GM23338 (cell line): Measurements from ENCODE around the gene LPCAT3. TPM values are rescaled to one million over a fixed set of nuclear protein-coding genes. Genes with fewer than 3 reads are reported as not detected.
A peak's percentile ranks its signal among the peaks of the same experiment; 100 is the strongest.

ENCODE experiments used
- ATAC-seq: fragments of 200-7000 bp; cut with Tn5 transposase; 3 replicates; pipeline ENCODE4 v1.9.1; 2020
- DNase-seq: peaks from one replicate; pipeline ENCODE4 v3.0.0-alpha.2; 2015; ENCODE audit warnings: low spot score
- H2AFZ ChIP-seq: fragments of 200-600 bp; sonication (generic); 2 replicates; pipeline ENCODE4 v1.8.0; 2016; ENCODE audit warnings: antibody characterized with exemption, mild to moderate bottlenecking, moderate library complexity
- H3F3A ChIP-seq: fragments of 200-600 bp; sonication (generic); replicated peaks from 2 replicates; pipeline ENCODE4 v1.8.0; 2017; ENCODE audit warnings: antibody characterized with exemption, mixed run types, low read depth
- H3K27ac ChIP-seq: fragments of 200-600 bp; sonication (generic); 2 replicates; pipeline ENCODE4 v1.6.1; 2016; ENCODE audit warnings: low read depth
- H3K27me3 ChIP-seq: fragments of 200-600 bp; sonication (generic); 2 replicates; pipeline ENCODE4 v1.8.0; 2016; ENCODE audit warnings: mild to moderate bottlenecking, mixed run types, moderate library complexity; ENCODE audit not compliant: insufficient read depth
- H3K36me3 ChIP-seq: fragments of 200-600 bp; sonication (generic); 2 replicates; pipeline ENCODE4 v1.8.0; 2016; ENCODE audit warnings: mild to moderate bottlenecking; ENCODE audit not compliant: insufficient read depth
- H3K4me1 ChIP-seq: fragments of 200-600 bp; sonication (generic); 2 replicates; pipeline ENCODE4 v1.8.0; 2016; ENCODE audit warnings: mild to moderate bottlenecking, moderate library complexity; ENCODE audit not compliant: insufficient read depth
- H3K4me2 ChIP-seq: fragments of 200-600 bp; sonication (generic); 2 replicates; pipeline ENCODE4 v1.7.1; 2017; ENCODE audit warnings: mixed run types
- H3K4me3 ChIP-seq: fragments of 200-600 bp; sonication (generic); 2 replicates; pipeline ENCODE4 v1.6.1; 2016; ENCODE audit warnings: mixed run types
- H3K79me2 ChIP-seq: fragments of 200-600 bp; sonication (generic); replicated peaks from 2 replicates; pipeline ENCODE4 v1.8.0; 2017; ENCODE audit warnings: mild to moderate bottlenecking; ENCODE audit not compliant: insufficient read depth
- H3K9me2 ChIP-seq: fragments of 200-600 bp; sonication (generic); 2 replicates; pipeline ENCODE4 v1.8.0; 2017; ENCODE audit not compliant: insufficient read depth
- H4K20me1 ChIP-seq: fragments of 200-600 bp; sonication (generic); replicated peaks from 2 replicates; pipeline ENCODE4 v1.8.0; 2017; ENCODE audit warnings: mild to moderate bottlenecking; ENCODE audit not compliant: insufficient read depth
- H3K27ac Mint-ChIP-seq: 2 replicates; pipeline ENCODE4 v1.8.0; 2020; ENCODE audit warnings: inconsistent platforms, mild to moderate bottlenecking, moderate library complexity, mixed read lengths
- H3K27me3 Mint-ChIP-seq: 3 replicates; pipeline ENCODE4 v1.8.0; 2022; ENCODE audit warnings: low read depth, mild to moderate bottlenecking, moderate library complexity, mixed read lengths, inconsistent platforms; ENCODE audit not compliant: insufficient read depth, poor library complexity
- H3K36me3 Mint-ChIP-seq: 3 replicates; pipeline ENCODE4 v1.8.0; 2021; ENCODE audit warnings: low read depth, mild to moderate bottlenecking, inconsistent platforms, moderate library complexity, mixed read lengths
- H3K4me1 Mint-ChIP-seq: 3 replicates; pipeline ENCODE4 v1.8.0; 2020; ENCODE audit warnings: mild to moderate bottlenecking, inconsistent platforms, mixed read lengths
- H3K4me3 Mint-ChIP-seq: 3 replicates; pipeline ENCODE4 v1.8.0; 2021; ENCODE audit warnings: moderate library complexity, mild to moderate bottlenecking, inconsistent platforms, mixed read lengths
- H3K9me3 Mint-ChIP-seq: 3 replicates; pipeline ENCODE4 v1.8.0; 2020; ENCODE audit warnings: moderate library complexity, mild to moderate bottlenecking, inconsistent platforms, mixed read lengths
- CREB1 ChIP-seq: fragments of 250-450 bp; sonication (Bioruptor Pico); IDR thresholded peaks from 2 replicates; pipeline ENCODE4 v1.5.0; 2020; ENCODE audit warnings: low read depth, mild to moderate bottlenecking, moderate library complexity
- CTCF ChIP-seq, 2 experiments: fragments of 200-600 bp in 1 of 2; sonication (generic) in 1 of 2; conservative IDR thresholded peaks; 2 replicates each; pipeline versions ENCODE4 v1.5.1 to v1.6.1; 2016 to 2017; ENCODE audit warnings: antibody characterized with exemption in 2 of 2, low read depth in 2 of 2, mild to moderate bottlenecking in 2 of 2, moderate library complexity in 1 of 2
- ETS1 ChIP-seq: IDR thresholded peaks from 2 replicates; pipeline ENCODE4 v1.6.1; 2016; ENCODE audit warnings: antibody characterized with exemption
- EZH2 ChIP-seq: fragments of 200-600 bp; sonication (generic); IDR thresholded peaks from one replicate; pipeline ENCODE4 v1.8.0; 2017; ENCODE audit warnings: antibody characterized with exemption, mild to moderate bottlenecking, low read depth; ENCODE audit not compliant: unreplicated experiment
- EZH2phosphoT487 ChIP-seq: fragments of 200-600 bp; sonication (generic); IDR thresholded peaks from one replicate; pipeline ENCODE4 v1.8.1; 2018; ENCODE audit warnings: antibody characterized with exemption; ENCODE audit not compliant: unreplicated experiment
- JUNB ChIP-seq: IDR thresholded peaks from one replicate; pipeline ENCODE4 v1.6.1; 2016; ENCODE audit warnings: antibody characterized with exemption; ENCODE audit not compliant: unreplicated experiment
- NANOG ChIP-seq: IDR thresholded peaks from 2 replicates; pipeline ENCODE4 v1.6.1; 2016; ENCODE audit warnings: antibody characterized with exemption, borderline replicate concordance
- POLR2AphosphoS5 ChIP-seq: IDR thresholded peaks from 2 replicates; pipeline ENCODE4 v1.6.1; 2016; ENCODE audit warnings: antibody characterized with exemption, low read depth
- REST ChIP-seq: IDR thresholded peaks from one replicate; pipeline ENCODE4 v1.6.1; 2018; ENCODE audit warnings: antibody characterized with exemption; ENCODE audit not compliant: unreplicated experiment
- STAT1 ChIP-seq: IDR thresholded peaks from one replicate; pipeline ENCODE4 v1.6.1; 2016; ENCODE audit warnings: antibody characterized with exemption; ENCODE audit not compliant: unreplicated experiment
- ZNF114 ChIP-seq: fragments of 250-450 bp; sonication (Bioruptor Pico); IDR thresholded peaks from 2 replicates; pipeline ENCODE4 v1.5.0; 2020; ENCODE audit warnings: mild to moderate bottlenecking, moderate library complexity
- ZNF331 ChIP-seq: fragments of 250-450 bp; sonication (Bioruptor Pico); IDR thresholded peaks from 2 replicates; pipeline ENCODE4 v1.5.0; 2020; ENCODE audit warnings: low read depth, mild to moderate bottlenecking, moderate library complexity
- ZNF462 ChIP-seq: fragments of 250-450 bp; sonication (Bioruptor Pico); IDR thresholded peaks from 2 replicates; pipeline ENCODE4 v1.5.0; 2020; ENCODE audit warnings: mild to moderate bottlenecking, moderate library complexity
- polyA plus RNA-seq: library from polyadenylated mRNA; unstranded; fragments of >200 nt; fragmentation: Nextera tagmentation; extraction: Ambion mirVana; gene quantifications from 2 replicates; pipeline ENCODE4 v1.2.1, GENCODE V29; 2016
- total RNA-seq: library from RNA; depleted of rRNA; stranded (reverse); fragments of >200 nt; shearing (Covaris generic); gene quantifications from 2 replicates; pipeline ENCODE4 v1.2.3, GENCODE V29; 2014

LPCAT3 gene
- total and polyA plus RNA-seq, 2 experiments from 2014 or later: 21.4 to 51.5 TPM

- Histone ChIP-seq H3K27me3 (no peaks in the 10 kb centered on the region), H2AFZ (peak overlapping the region; percentile 83; the same call in 1 of the 2 replicates), H3K79me2 (peaks cover 17% of the 10 kb centered on the region), H4K20me1 (peaks cover 4% of the 10 kb centered on the region; the same call in 1 of the 2 replicates), H3K4me2 (peak overlapping the region; percentile 98), H3K36me3 (peaks cover 15% of the 10 kb centered on the region), H3K27ac (peak overlapping the region; percentile 91), H3K4me3 (peak overlapping the region; percentile 95), H3K9me2 (no peaks in the 10 kb centered on the region), H3F3A (peaks cover 39% of the 10 kb centered on the region), H3K4me1 (peaks cover 38% of the 10 kb centered on the region)
- ATAC-seq: peak; percentile 54
- TF ChIP-seq EZH2 (no peak), ZNF114 (CRISPR knock-in tag) (no peak), EZH2phosphoT487 (no peak), JUNB (no peak), ZNF462 (no peak), CREB1 (CRISPR knock-in tag) (peak; percentile 32; the same call in 1 of the 2 replicates), STAT1 (no peak), ZNF331 (CRISPR knock-in tag) (no peak), NANOG (no peak), REST (no peak), CTCF (conservative IDR thresholded peaks at IDR 0.05; ENCODE audit: low read depth in 2 of 2) (peak; percentile 63 to 80), POLR2AphosphoS5 (no peak; the same call in 1 of the 2 replicates), ETS1 (no peak)
- peaks cover 25% of the 10 kb centered on the region for H3K27me3 Mint-ChIP-seq
- peak overlapping the region; percentile 98 for H3K27ac Mint-ChIP-seq
- peaks cover 51% of the 10 kb centered on the region for H3K4me1 Mint-ChIP-seq
- peak overlapping the region; percentile 86 for H3K4me3 Mint-ChIP-seq
- peak; percentile 91 for DNase-seq
- H3K9me3 Mint-ChIP-seq: no peaks in the 10 kb centered on the region
- H3K36me3 Mint-ChIP-seq: peaks cover 29% of the 10 kb centered on the region
These were observed 56.5 kb downstream of the LPCAT3 start for GRCh38 chr12:6961695-6962284.
